CD4-positive, CD25-positive, alpha-beta regulatory T cell (primary cell): ENCODE results near the gene TRAPPC12. TPM values are rescaled to one million over a fixed set of nuclear protein-coding genes. Genes with fewer than 3 reads are reported as not detected.
A peak's percentile ranks its signal among the peaks of the same experiment; 100 is the strongest.

Experiments
- ATAC-seq, 2 donors: fragments of 150-1000 bp; cut with Tn5 transposase; one replicate each; pipeline ENCODE4 v1.10.0; 2021; ENCODE audit warnings: low read depth in 2 of 2, moderate number of reproducible peaks in 2 of 2, moderate library complexity in 1 of 2
- DNase-seq, 3 donors: peaks; one replicate each; pipeline versions ENCODE4 v3.0.0 to v3.0.0-alpha.2; 2012 to 2022; ENCODE audit warnings: mixed read lengths in 1 of 3
- H3K27ac ChIP-seq: one replicate; pipeline ENCODE4 v1.7.0; 2013; ENCODE audit warnings: mild to moderate bottlenecking, low read length; ENCODE audit not compliant: insufficient read depth, poor library complexity, severe bottlenecking
- H3K27me3 ChIP-seq: one replicate; pipeline ENCODE4 v1.7.0; 2013; ENCODE audit warnings: low read length; ENCODE audit not compliant: control insufficient read depth, insufficient read depth
- H3K36me3 ChIP-seq: one replicate; pipeline ENCODE4 v1.7.0; 2013; ENCODE audit warnings: mild to moderate bottlenecking, low read length, moderate library complexity; ENCODE audit not compliant: control insufficient read depth, insufficient read depth
- H3K4me1 ChIP-seq: 2 replicates; pipeline ENCODE4 v1.7.0; 2013; ENCODE audit warnings: mild to moderate bottlenecking, low read length; ENCODE audit not compliant: insufficient read depth, control insufficient read depth, poor library complexity, severe bottlenecking
- H3K4me3 ChIP-seq: one replicate; pipeline ENCODE4 v1.7.0; 2013; ENCODE audit warnings: low read depth, mild to moderate bottlenecking, low read length, moderate library complexity
- H3K9me3 ChIP-seq, 2 experiments: 1 replicate in 1 of 2; 2 replicates in 1 of 2; pipeline ENCODE4 v1.7.0; 2013; ENCODE audit warnings: low read length in 2 of 2, mild to moderate bottlenecking in 1 of 2, moderate library complexity in 1 of 2; ENCODE audit not compliant: control insufficient read depth in 2 of 2
- H3K27ac Mint-ChIP-seq, 3 donors: one replicate each; pipeline ENCODE4 v1.8.0; 2020 to 2022; ENCODE audit warnings: mild to moderate bottlenecking in 3 of 3, mixed read lengths in 3 of 3, moderate library complexity in 2 of 3
- H3K27me3 Mint-ChIP-seq: one replicate; pipeline ENCODE4 v1.8.0; 2022; ENCODE audit warnings: mild to moderate bottlenecking, mixed read lengths
- H3K36me3 Mint-ChIP-seq: one replicate; pipeline ENCODE4 v1.8.0; 2020; ENCODE audit warnings: mixed read lengths
- H3K4me1 Mint-ChIP-seq, 4 donors: one replicate each; pipeline ENCODE4 v1.8.0; 2020 to 2022; ENCODE audit warnings: mixed read lengths in 4 of 4, mild to moderate bottlenecking in 1 of 4
- H3K4me3 Mint-ChIP-seq, 4 donors: one replicate each; pipeline ENCODE4 v1.8.0; 2020 to 2022; ENCODE audit warnings: mild to moderate bottlenecking in 4 of 4, mixed read lengths in 4 of 4, moderate library complexity in 3 of 4
- H3K9me3 Mint-ChIP-seq, 7 donors: one replicate each; pipeline ENCODE4 v1.8.0; 2020 to 2022; ENCODE audit warnings: mixed read lengths in 7 of 7, mild to moderate bottlenecking in 3 of 7, moderate library complexity in 2 of 7
- polyA plus RNA-seq, 4 donors: library from polyadenylated mRNA; unstranded; fragments of 300-500 nt; fragmentation: Illumina TruSeq; gene quantifications; one replicate each; pipeline ENCODE4 v1.2.3, GENCODE V29; 2021
- total RNA-seq: library from RNA; stranded (reverse); gene quantifications from one replicate; pipeline ENCODE4 v1.2.3, GENCODE V29; 2022

TRAPPC12 gene
- 97.3 TPM for total RNA-seq
- 10 to 100 TPM; 30.5 to 47.7 (median 33.0) TPM for polyA plus RNA-seq

DNA sequence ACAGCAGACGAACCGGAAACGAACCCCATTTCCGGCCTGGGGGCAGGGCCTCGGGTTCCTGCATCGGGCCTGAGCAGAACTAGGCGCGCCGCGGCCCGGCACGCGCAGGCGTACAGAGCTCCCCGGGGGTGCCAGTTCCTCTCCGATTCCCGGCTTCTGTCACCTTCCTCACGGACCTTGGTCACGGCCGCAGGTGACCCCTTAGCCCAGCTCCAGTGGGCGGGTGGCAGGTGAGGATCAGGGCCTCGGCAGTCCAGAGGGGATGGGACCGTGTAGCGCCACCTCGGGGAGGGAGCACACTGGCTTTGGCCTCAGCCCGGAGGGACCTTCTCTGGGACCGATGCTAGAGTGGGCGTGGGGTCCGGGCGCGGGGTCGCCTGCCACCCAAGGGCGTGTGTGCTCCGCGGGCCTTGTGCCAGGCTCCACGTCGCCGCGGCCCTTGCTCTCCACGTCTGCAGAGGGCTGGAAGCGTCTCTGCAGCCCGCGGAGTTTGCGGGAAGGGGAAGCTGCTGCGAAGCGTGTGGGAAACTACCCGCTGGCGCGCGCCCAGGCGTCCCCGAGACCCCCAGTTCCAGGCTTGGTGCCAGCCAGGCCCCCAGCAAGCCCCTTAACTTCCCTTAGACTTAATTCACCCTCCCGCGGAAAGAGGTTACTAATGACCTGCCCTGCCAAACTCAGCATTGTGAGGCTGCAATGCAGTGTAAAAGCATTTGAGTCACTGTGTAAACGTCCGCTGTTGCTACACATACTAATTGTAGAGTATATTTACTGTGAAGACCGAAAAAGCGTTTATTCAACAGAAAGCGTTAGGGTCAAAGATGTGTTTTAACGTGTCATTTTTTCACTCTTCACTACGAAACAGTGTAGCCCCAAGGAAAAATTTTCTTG lies at the start of gene TRAPPC12:
TRAPPC12 (plus strand) TSS at position 48 of the 888 bp plus-strand sequence. CDS start 7,930 bp downstream, outside the sequence.
- Mint-ChIP-seq H3K9me3 (no peaks in the 10 kb centered on the region), H3K27me3 (peaks cover 9% of the 10 kb centered on the region), H3K4me3 (peak within 1 kb of the TSS; percentile 96 to 99 (median 98)), H3K4me1 (peaks cover 21 to 77% (median 43%) of the 10 kb centered on the region in 4 donors), H3K36me3 (peaks cover 12% of the 10 kb centered on the region), H3K27ac (peak within 1 kb of the TSS; percentile 97 to 99 (median 99))
- ATAC-seq (peak; percentile 83 to 84), DNase-seq (peak; percentile 88 to 96 (median 92))
- no peaks in the 10 kb centered on the region for H3K9me3 ChIP-seq
- H3K36me3 ChIP-seq = peaks cover 5% of the 10 kb centered on the region
- H3K4me3 ChIP-seq = peak within 1 kb of the TSS; percentile 89
- no peaks in the 10 kb centered on the region for H3K27me3 ChIP-seq
- peak within 1 kb of the TSS; percentile 93 for H3K27ac ChIP-seq
- peaks cover 44% of the 10 kb centered on the region for H3K4me1 ChIP-seq

DNA sequence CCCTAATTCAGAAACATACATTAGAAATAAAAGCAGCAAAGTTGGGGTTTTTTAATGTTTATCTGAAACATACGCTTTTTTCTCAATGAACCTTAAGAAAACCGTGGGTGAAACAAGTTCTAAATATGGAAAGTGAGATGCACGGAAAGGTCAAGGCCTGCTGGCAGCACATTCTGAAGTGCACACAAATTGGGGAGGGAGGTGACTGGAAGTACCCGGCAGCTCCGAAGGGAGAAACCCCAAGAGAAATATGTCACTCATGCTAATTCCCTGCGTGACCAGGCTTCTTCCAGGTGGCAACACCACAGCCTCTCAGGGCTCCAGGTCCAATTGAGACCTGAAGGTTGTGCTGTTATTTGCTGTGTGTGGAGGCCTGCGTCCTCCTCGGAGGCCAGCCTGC lies 47.4 kb upstream of the TRAPPC12 start:
- DNase-seq (no peak), ATAC-seq (no peak)
- peaks cover 45% of the 10 kb centered on the region for H3K36me3 Mint-ChIP-seq
- Histone ChIP-seq H3K9me3 (no peaks in the 10 kb centered on the region), H3K27me3 (no peaks in the 10 kb centered on the region), H3K36me3 (peaks cover 42% of the 10 kb centered on the region), H3K27ac (no peak overlapping the region), H3K4me3 (no peak overlapping the region), H3K4me1 (no peaks in the 10 kb centered on the region)
- H3K9me3 Mint-ChIP-seq = no peaks in the 10 kb centered on the region
- no peak overlapping the region for H3K27ac Mint-ChIP-seq
- H3K4me3 Mint-ChIP-seq = no peak overlapping the region
- H3K4me1 Mint-ChIP-seq = peaks cover 0 to 11% (median 7%) of the 10 kb centered on the region in 4 donors
- H3K27me3 Mint-ChIP-seq = no peaks in the 10 kb centered on the region

DNA sequence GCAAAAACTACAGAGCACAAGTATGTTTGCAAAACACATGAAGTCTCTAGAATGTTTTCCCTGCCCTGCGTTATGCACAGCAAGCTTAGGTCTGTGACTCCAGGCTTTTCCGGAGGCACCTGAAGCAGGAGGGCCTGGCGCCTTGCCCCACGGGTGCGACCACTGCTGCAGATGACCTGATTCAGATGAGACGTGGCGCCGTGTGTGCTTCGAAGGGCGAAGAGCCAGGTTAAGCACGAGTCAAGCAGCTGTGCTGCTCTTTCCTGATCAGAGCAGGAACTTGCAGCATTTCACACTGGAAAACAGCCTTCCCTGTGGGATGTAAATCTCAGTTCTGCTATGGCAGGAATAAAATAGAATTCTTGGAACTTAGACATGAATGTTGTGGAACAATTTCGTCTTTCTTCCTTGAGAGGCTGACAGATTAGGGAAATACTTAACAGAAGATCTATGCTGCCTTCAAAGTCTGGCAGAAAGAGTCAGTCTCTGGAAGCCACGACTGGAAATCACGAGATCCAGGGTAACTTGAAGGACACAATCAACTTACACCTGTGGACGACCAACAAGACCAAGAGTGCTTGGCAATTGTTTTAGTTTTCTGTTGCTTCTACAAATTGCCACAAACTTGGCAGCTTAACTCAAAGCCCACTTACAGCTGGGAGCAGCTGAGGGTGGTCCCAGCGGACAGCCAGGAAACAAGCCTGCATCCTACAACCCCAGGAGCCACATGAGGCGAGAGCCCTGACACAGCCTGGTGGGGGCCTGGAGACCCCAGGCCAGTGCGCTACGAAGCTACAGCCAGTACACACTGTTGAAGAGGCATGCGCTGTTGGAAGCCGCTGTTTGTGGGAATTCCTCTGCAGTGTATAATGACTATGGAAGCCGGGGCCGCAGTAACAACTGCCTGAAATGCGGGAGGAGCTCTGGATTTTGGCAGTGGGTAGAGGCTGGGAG lies 44.8 kb upstream of the TRAPPC12 start:
- Histone ChIP-seq H3K36me3 (peaks cover 42% of the 10 kb centered on the region), H3K4me3 (no peak overlapping the region), H3K4me1 (no peaks in the 10 kb centered on the region), H3K27ac (no peak overlapping the region), H3K9me3 (no peaks in the 10 kb centered on the region), H3K27me3 (no peaks in the 10 kb centered on the region)
- no peak overlapping the region for H3K4me3 Mint-ChIP-seq
- H3K4me1 Mint-ChIP-seq = peaks cover 0 to 7% (median 3%) of the 10 kb centered on the region in 4 donors
- no peaks in the 10 kb centered on the region for H3K9me3 Mint-ChIP-seq
- no peaks in the 10 kb centered on the region for H3K27me3 Mint-ChIP-seq
- peaks cover 50% of the 10 kb centered on the region for H3K36me3 Mint-ChIP-seq
- ATAC-seq (no peak), DNase-seq (no peak)
- peak overlapping the region in 1 of 3 donors; percentile 59 for H3K27ac Mint-ChIP-seq

DNA sequence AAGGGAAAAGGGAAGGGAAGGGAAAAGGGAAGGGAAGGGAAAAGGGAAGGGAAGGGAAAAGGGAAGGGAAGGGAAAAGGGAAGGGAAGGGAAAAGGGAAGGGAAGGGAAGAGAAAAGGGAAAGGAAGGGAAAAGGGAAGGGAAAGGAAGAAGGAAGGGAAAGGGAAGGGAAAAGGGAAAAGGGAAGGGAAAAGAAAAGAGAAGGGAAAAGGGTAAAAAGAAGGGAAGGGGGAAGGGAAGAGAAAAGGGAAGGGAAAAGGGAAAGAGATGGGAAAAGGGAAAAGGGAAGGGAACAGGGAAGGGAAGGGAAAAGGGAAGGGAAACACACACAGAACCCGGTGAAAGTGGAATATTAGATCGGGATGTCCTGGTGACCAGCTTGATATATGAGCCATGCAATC lies 42.6 kb upstream of the TRAPPC12 start:
- Histone ChIP-seq H3K4me3 (no peak overlapping the region), H3K27ac (no peak overlapping the region), H3K4me1 (no peaks in the 10 kb centered on the region), H3K27me3 (no peaks in the 10 kb centered on the region), H3K36me3 (peaks cover 34% of the 10 kb centered on the region), H3K9me3 (no peaks in the 10 kb centered on the region)
- Mint-ChIP-seq H3K9me3 (no peaks in the 10 kb centered on the region), H3K4me3 (no peak overlapping the region), H3K36me3 (peaks cover 41% of the 10 kb centered on the region), H3K27ac (no peak overlapping the region), H3K27me3 (no peaks in the 10 kb centered on the region), H3K4me1 (peaks cover 0 to 4% (median 1%) of the 10 kb centered on the region in 4 donors)
- DNase-seq = no peak
- no peak for ATAC-seq

DNA sequence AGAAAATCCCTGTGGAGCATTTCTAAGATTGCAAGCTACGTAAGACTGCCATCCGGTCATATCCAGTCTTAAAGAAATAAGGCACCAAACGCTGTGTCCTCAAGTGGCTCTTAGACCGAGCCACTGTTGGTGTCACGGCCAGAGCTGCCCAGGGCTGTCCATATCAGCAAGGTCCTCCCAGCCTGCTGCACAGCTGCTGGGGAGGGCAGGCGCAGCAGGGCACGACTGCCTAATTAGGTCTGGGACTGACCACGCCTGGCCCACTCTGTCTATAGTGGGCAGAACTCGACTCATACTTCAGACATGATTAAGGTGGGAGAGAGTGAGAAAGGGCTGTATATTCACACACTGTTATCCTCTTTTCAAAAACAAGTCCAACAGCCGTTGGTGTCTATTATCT lies 41.2 kb upstream of the TRAPPC12 start:
- Histone ChIP-seq H3K4me3 (no peak overlapping the region), H3K4me1 (no peaks in the 10 kb centered on the region), H3K9me3 (no peaks in the 10 kb centered on the region), H3K27me3 (no peaks in the 10 kb centered on the region), H3K27ac (no peak overlapping the region), H3K36me3 (peaks cover 19% of the 10 kb centered on the region)
- H3K27me3 Mint-ChIP-seq = no peaks in the 10 kb centered on the region
- ATAC-seq = no peak
- peaks cover 0 to 5% (median 0%) of the 10 kb centered on the region in 4 donors for H3K4me1 Mint-ChIP-seq
- H3K9me3 Mint-ChIP-seq = no peaks in the 10 kb centered on the region
- H3K36me3 Mint-ChIP-seq = peaks cover 30% of the 10 kb centered on the region
- no peak overlapping the region for H3K27ac Mint-ChIP-seq
- H3K4me3 Mint-ChIP-seq = no peak overlapping the region
- no peak for DNase-seq

DNA sequence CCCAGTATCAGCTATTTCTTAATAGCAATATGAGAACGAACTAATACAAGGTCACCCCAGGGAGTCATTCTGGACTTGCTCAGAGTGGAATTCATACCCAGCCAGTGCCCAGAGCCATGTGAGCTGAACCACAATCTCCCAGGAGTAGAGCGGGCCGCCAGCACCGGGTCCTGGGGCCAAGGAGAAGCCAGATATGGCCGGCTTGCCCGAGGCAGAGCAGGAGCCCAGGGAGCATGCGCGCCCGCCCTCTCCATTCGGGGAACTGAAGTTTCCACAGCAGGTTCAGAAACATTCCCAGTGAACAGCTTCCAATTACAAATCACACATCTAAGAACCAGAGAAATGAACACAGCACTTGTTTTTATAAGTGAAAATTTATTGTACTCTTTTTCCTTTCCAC lies 39.4 kb upstream of the TRAPPC12 start:
- DNase-seq = no peak
- Mint-ChIP-seq H3K9me3 (no peaks in the 10 kb centered on the region), H3K4me1 (peaks cover 0 to 5% (median 0%) of the 10 kb centered on the region in 4 donors), H3K27ac (no peak overlapping the region), H3K27me3 (no peaks in the 10 kb centered on the region), H3K36me3 (peaks cover 18% of the 10 kb centered on the region), H3K4me3 (no peak overlapping the region)
- H3K36me3 ChIP-seq = peaks cover 9% of the 10 kb centered on the region
- no peaks in the 10 kb centered on the region for H3K27me3 ChIP-seq
- no peak for ATAC-seq
- no peak overlapping the region for H3K4me3 ChIP-seq
- H3K4me1 ChIP-seq = no peaks in the 10 kb centered on the region
- no peak overlapping the region for H3K27ac ChIP-seq
- H3K9me3 ChIP-seq = no peaks in the 10 kb centered on the region

DNA sequence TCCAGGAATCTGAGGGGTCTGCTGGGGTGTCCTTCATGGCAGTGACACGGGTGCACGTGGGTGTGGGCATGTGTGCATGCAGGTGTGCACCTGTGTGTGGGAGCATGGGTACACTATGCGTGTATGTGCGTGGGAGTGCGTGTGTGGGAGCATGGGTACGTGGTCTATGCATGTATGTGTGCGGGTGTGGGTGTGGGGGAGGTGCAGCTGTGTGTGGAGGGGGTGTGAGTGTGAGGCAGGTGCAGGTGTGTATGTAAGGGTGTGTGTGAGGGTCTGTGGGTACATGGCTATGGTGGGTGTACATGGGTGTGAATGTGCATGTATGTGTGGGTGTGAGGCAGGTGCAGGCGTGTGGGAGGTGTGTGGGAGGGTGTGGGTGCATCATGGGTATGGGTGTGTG lies 38.2 kb upstream of the TRAPPC12 start:
- H3K27ac Mint-ChIP-seq = no peak overlapping the region
- Histone ChIP-seq H3K27ac (no peak overlapping the region), H3K27me3 (no peaks in the 10 kb centered on the region), H3K36me3 (peaks cover 3% of the 10 kb centered on the region), H3K4me3 (no peak overlapping the region), H3K4me1 (no peaks in the 10 kb centered on the region), H3K9me3 (no peaks in the 10 kb centered on the region)
- peaks cover 19% of the 10 kb centered on the region for H3K36me3 Mint-ChIP-seq
- ATAC-seq = no peak
- H3K27me3 Mint-ChIP-seq = no peaks in the 10 kb centered on the region
- H3K9me3 Mint-ChIP-seq = no peaks in the 10 kb centered on the region
- H3K4me1 Mint-ChIP-seq = peaks cover 0 to 5% (median 0%) of the 10 kb centered on the region in 4 donors
- DNase-seq = no peak
- H3K4me3 Mint-ChIP-seq = no peak overlapping the region
